Heart left ventricle (tissue), 16 donors: ENCODE measurements around the gene ITFG2. TPM values are rescaled to one million over a fixed set of nuclear protein-coding genes. Genes with fewer than 3 reads are reported as not detected.

Experiments used
- ATAC-seq, 4 donors: fragments of 200-7000 bp; cut with Tn5 transposase; one replicate each; pipeline ENCODE4 v1.9.1; 2020 to 2022; ENCODE audit warnings: moderate library complexity in 4 of 4, mild to moderate bottlenecking in 3 of 4, moderate number of reproducible peaks in 1 of 4
- DNase-seq, 5 donors: peaks; one replicate each; pipeline ENCODE4 v3.0.0-alpha.2; 2020
- H3K27ac ChIP-seq, 12 donors: fragments of 200-600 bp; sonication (generic) in 4 of 12; one replicate each; pipeline versions ENCODE4 v1.5.0 to v1.8.0; 2016 to 2022; ENCODE audit warnings: mild to moderate bottlenecking in 2 of 12
- H3K27me3 ChIP-seq, 9 donors: fragments of 200-600 bp; sonication (generic) in 2 of 9; one replicate each; pipeline versions ENCODE4 v1.5.1 to v1.8.0; 2016 to 2022; ENCODE audit warnings: mild to moderate bottlenecking in 3 of 9
- H3K36me3 ChIP-seq, 9 donors: fragments of 200-600 bp; sonication (generic) in 2 of 9; one replicate each; pipeline versions ENCODE4 v1.5.0 to v1.8.0; 2018 to 2022; ENCODE audit warnings: mild to moderate bottlenecking in 2 of 9
- H3K4me1 ChIP-seq, 12 donors: fragments of 200-600 bp; sonication (generic) in 4 of 12; one replicate each; pipeline versions ENCODE4 v1.5.0 to v1.8.0; 2016 to 2022; ENCODE audit warnings: mild to moderate bottlenecking in 3 of 12
- H3K4me3 ChIP-seq, 12 donors: fragments of 200-600 bp; sonication (generic) in 4 of 12; one replicate each; pipeline versions ENCODE4 v1.5.0 to v1.8.0; 2017 to 2022; ENCODE audit warnings: mild to moderate bottlenecking in 9 of 12, moderate library complexity in 4 of 12
- H3K9me3 ChIP-seq, 12 donors: fragments of 200-600 bp; sonication (generic) in 4 of 12; one replicate each; pipeline versions ENCODE4 v1.5.0 to v1.8.0; 2016 to 2022; ENCODE audit warnings: mild to moderate bottlenecking in 1 of 12
- CTCF ChIP-seq, 12 donors: fragments of 200-600 bp; sonication (generic) in 4 of 12; IDR thresholded peaks; one replicate each; pipeline versions ENCODE4 v1.5.0 to v1.8.0; 2018 to 2022; ENCODE audit warnings: antibody characterized with exemption in 12 of 12, mild to moderate bottlenecking in 5 of 12
- POLR2A ChIP-seq, 2 donors: fragments of 450-650 bp; IDR thresholded peaks; one replicate each; pipeline ENCODE4 v1.6.1; 2017; ENCODE audit warnings: antibody characterized with exemption in 2 of 2, mild to moderate bottlenecking in 2 of 2, moderate library complexity in 2 of 2
- WGBS, 4 donors: extraction: QIAGEN DNeasy Blood & Tissue Kit in 2 of 4; methylation state at CpG; one replicate each; pipeline versions ENCODE4 v1.1.5 to v1.1.7; 2013 to 2018; 5-methylcytosine and 5-hydroxymethylcytosine counted together
- intact Hi-C, 10 donors: fragments of 100-400 bp; cut with DNase I; formaldehyde crosslinking; loops; one replicate each; pipeline versions ENCODE4 v1.11.1 to v1.14.2; 2022
- polyA plus RNA-seq, 2 donors: library from polyadenylated mRNA; stranded (reverse); fragments of 200-250 nt; gene quantifications; one replicate each; pipeline ENCODE4 v1.2.3, GENCODE V29; 2013
- total RNA-seq, 9 donors: library from RNA; depleted of rRNA in 2 of 9; stranded (reverse); fragments of >200 nt in 2 of 9; fragmentation: NEBNext Ultra II Directional in 3 of 9; extraction: Animal tissue kit (Norgen Biotek cat#: 25700) in 3 of 9; gene quantifications; one replicate each; pipeline versions ENCODE4 v1.1.0 to v1.2.4, GENCODE V29; 2016 to 2023
- donor health status: ischemic (EF 13 %, LVEDD 7.1; RV severe dilation, severe dysfunction).
- donor health status: healthy with polysubstance abuse.
- donor health status: DM: no; HTN: yes; CAD: no.
- donor health status: DM: no; HTN: no; CAD: no.
- donor health status: ischemic (EF 25% LVEDD 6.9; RV normal size, moderate dysfunction).
- donor health status: ischemic (EF 25% LVEDD 5.7; RV mildly dilated, moderate dysfunction).
- donor health status: healthy.
- donor health status: DM: yes; HTN: yes; CAD: no.
- donor health status: ischemic (EF 35%, LVEDD 5.7; RV mildly dilated, moderate dysfunction).
- donor health status: nonischemic (EF 11% LVEDD 7.7; RV severe dilation, severe dysfunction).
- donor health status: DM: yes; HTN: yes; CAD: no.
- donor health status: PGD.
- donor health status: ischemic (EF 29% LVEDD 5.4; RV normal size, mild dysfunction).
- donor health status: nonischemic (EF 23%, LVEDD 6.1; RV moderate dilation, normal function).

The ITFG2 gene
- total and polyA plus RNA-seq, 11 donors, result 7.6 to 21.7 (median 12.1) TPM

- ATAC-seq (no peak), DNase-seq (peak in 1 of 5 donors; percentile 14)
- H3K4me3 ChIP-seq, result no peak overlapping the region
- intact Hi-C loops, result no loop called here
- H3K9me3 ChIP-seq, result no peaks in the 10 kb centered on the region
- 75 to 83% (median 77%) methylated on average over 4 of the region's 4 CpGs for WGBS, 4 donors
- H3K27ac ChIP-seq, result no peak overlapping the region
- H3K27me3 ChIP-seq, result no peaks in the 10 kb centered on the region
- H3K4me1 ChIP-seq, result peaks cover 0 to 23% (median 7%) of the 10 kb centered on the region in 12 donors
- H3K36me3 ChIP-seq, result peaks cover 0 to 17% (median 4%) of the 10 kb centered on the region in 9 donors
- TF ChIP-seq CTCF (IDR thresholded peaks at IDR 0.05) (no peak), POLR2A (IDR thresholded peaks at IDR 0.05) (no peak)
Measured at GRCh38 chr12:2835691-2836403, 23.4 kb downstream of the ITFG2 start.

GRCh38 chr12:2836574-2836973 lies 24.1 kb downstream of the ITFG2 start:
- DNase-seq (peak in 1 of 5 donors; percentile 2), ATAC-seq (no peak)
- H3K36me3 ChIP-seq, result peaks cover 0 to 10% (median 2%) of the 10 kb centered on the region in 9 donors
- H3K4me3 ChIP-seq, result no peak overlapping the region
- WGBS, 4 donors, result 81 to 93% (median 85%) methylated on average over 8 of the region's 8 CpGs
- no peak overlapping the region for H3K27ac ChIP-seq
- H3K27me3 ChIP-seq, result no peaks in the 10 kb centered on the region
- intact Hi-C loops, result no loop called here
- H3K9me3 ChIP-seq, result no peaks in the 10 kb centered on the region
- TF ChIP-seq POLR2A (IDR thresholded peaks at IDR 0.05) (no peak), CTCF (IDR thresholded peaks at IDR 0.05) (no peak)
- peaks cover 0 to 23% (median 7%) of the 10 kb centered on the region in 12 donors for H3K4me1 ChIP-seq

- Histone ChIP-seq H3K4me1 (peaks cover 0 to 14% (median 0%) of the 10 kb centered on the region in 12 donors), H3K27me3 (no peaks in the 10 kb centered on the region), H3K27ac (no peak overlapping the region), H3K36me3 (peaks cover 0 to 13% (median 0%) of the 10 kb centered on the region in 9 donors), H3K4me3 (no peak overlapping the region), H3K9me3 (no peaks in the 10 kb centered on the region)
- TF ChIP-seq POLR2A (IDR thresholded peaks at IDR 0.05) (no peak), CTCF (IDR thresholded peaks at IDR 0.05) (no peak)
- ATAC-seq, result no peak
- peak in 1 of 5 donors; percentile 4 for DNase-seq
- WGBS, 4 donors, result 45 to 59% (median 54%) methylated on average over 9 of the region's 9 CpGs
- intact Hi-C loops, result no loop called here
Measured at GRCh38 chr12:2841056-2841650, 28.7 kb downstream of the ITFG2 start.

- H3K36me3 ChIP-seq, result peaks cover 0 to 18% (median 0%) of the 10 kb centered on the region in 9 donors
- ATAC-seq, result peak in 1 of 4 donors; percentile 20
- H3K4me3 ChIP-seq, result no peak overlapping the region
- H3K9me3 ChIP-seq, result no peaks in the 10 kb centered on the region
- no peaks in the 10 kb centered on the region for H3K27me3 ChIP-seq
- 64 to 72% (median 67%) methylated on average over 5 of the region's 5 CpGs for WGBS, 4 donors
- TF ChIP-seq CTCF (IDR thresholded peaks at IDR 0.05), result no peak
- no peak for TF ChIP-seq POLR2A (IDR thresholded peaks at IDR 0.05)
- peak in 1 of 5 donors; percentile 13 for DNase-seq
- H3K4me1 ChIP-seq, result peaks cover 0 to 14% (median 0%) of the 10 kb centered on the region in 12 donors
- H3K27ac ChIP-seq, result peak overlapping the region in 4 of 12 donors; percentile 0 to 46 (median 12)
- intact Hi-C loops, result no loop called here
Measured at GRCh38 chr12:2842948-2843347, 30.5 kb downstream of the ITFG2 start.
